Cardiac muscle cell (in vitro differentiated cells and primary cell): Measurements from ENCODE around the gene KCNMA1. TPM values are rescaled to one million over a fixed set of nuclear protein-coding genes. Genes with fewer than 3 reads are reported as not detected.

Experiments used
- DNase-seq, 2 donors: peaks; one replicate each; pipeline versions ENCODE4 v3.0.0 to v3.0.0-alpha.2; 2010 to 2017; ENCODE audit warnings: low read depth in 1 of 2, low spot score in 1 of 2
- H3K27ac ChIP-seq: fragments of 200-600 bp; sonication (generic); 2 replicates; pipeline ENCODE4 v1.5.1; 2016
- H3K27me3 ChIP-seq: fragments of 200-600 bp; sonication (generic); 2 replicates; pipeline ENCODE4 v1.6.0; 2016; ENCODE audit warnings: control low read depth
- H3K36me3 ChIP-seq: fragments of 200-600 bp; sonication (generic); 2 replicates; pipeline ENCODE4 v1.5.1; 2016; ENCODE audit warnings: control low read depth
- H3K4me1 ChIP-seq: fragments of 200-600 bp; sonication (generic); 2 replicates; pipeline ENCODE4 v1.8.1; 2017; ENCODE audit warnings: low read depth, mild to moderate bottlenecking, mixed run types
- H3K4me3 ChIP-seq: fragments of 200-600 bp; sonication (generic); 2 replicates; pipeline ENCODE4 v1.5.1; 2016; ENCODE audit warnings: mild to moderate bottlenecking
- H3K9me3 ChIP-seq: fragments of 200-600 bp; sonication (generic); 2 replicates; pipeline ENCODE4 v1.5.1; 2017; ENCODE audit warnings: low read depth, mild to moderate bottlenecking, control low read depth
- polyA plus RNA-seq: library from polyadenylated mRNA; unstranded; fragments of >200 nt; fragmentation: Nextera tagmentation; extraction: Ambion mirVana; gene quantifications from 2 replicates; pipeline ENCODE4 v1.2.1, GENCODE V29; 2016
- total RNA-seq: library from RNA; depleted of rRNA; stranded (reverse); fragments of >200 nt; gene quantifications from 2 replicates; pipeline ENCODE4 v1.2.3, GENCODE V29; 2016
- TF ChIP-seq, protein P1 (sequence below): IDR thresholded peaks from 2 replicates; pipeline ENCODE4 v1.5.1; 2012; ENCODE audit warnings: low read depth, mild to moderate bottlenecking, low read length

The KCNMA1 gene
- total and polyA plus RNA-seq, 2 experiments from 2014 or later, result 1.8 to 1.9 TPM

DNA sequence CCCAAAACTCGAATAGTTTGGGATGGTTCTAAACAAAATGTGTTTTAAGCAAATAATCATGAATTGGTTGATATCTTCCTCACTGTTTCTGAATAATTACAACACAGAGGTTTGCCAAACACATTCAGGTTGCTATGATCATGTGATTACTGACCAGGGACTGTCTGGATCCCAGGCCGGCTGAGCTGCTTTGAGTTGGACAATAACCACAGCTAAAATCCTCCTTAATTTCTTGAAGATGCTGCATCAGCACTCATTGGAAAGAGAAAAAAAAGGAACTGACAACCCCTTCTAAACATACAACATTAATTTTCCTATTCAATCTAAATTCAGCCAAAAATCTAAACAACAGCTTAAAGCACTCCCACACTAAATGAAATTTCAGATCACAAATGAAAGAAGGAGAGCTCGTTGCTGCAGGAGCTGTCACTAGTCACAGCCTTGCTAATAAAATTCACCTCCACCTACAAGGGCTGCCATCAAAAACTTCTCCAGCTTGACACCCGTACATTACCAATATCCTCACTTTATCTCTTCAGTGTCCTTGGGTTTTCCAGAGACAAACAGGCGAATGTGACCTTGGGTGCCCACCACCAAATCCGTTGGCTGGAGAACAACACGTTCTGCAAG is 560.2 kb downstream of the KCNMA1 start:
- no peaks in the 10 kb centered on the region for H3K9me3 ChIP-seq
- H3K4me1 ChIP-seq, result peaks cover 5% of the 10 kb centered on the region
- no peaks in the 10 kb centered on the region for H3K36me3 ChIP-seq
- no peaks in the 10 kb centered on the region for H3K27me3 ChIP-seq
- H3K4me3 ChIP-seq, result no peak overlapping the region
- TF ChIP-seq, protein P1, sequence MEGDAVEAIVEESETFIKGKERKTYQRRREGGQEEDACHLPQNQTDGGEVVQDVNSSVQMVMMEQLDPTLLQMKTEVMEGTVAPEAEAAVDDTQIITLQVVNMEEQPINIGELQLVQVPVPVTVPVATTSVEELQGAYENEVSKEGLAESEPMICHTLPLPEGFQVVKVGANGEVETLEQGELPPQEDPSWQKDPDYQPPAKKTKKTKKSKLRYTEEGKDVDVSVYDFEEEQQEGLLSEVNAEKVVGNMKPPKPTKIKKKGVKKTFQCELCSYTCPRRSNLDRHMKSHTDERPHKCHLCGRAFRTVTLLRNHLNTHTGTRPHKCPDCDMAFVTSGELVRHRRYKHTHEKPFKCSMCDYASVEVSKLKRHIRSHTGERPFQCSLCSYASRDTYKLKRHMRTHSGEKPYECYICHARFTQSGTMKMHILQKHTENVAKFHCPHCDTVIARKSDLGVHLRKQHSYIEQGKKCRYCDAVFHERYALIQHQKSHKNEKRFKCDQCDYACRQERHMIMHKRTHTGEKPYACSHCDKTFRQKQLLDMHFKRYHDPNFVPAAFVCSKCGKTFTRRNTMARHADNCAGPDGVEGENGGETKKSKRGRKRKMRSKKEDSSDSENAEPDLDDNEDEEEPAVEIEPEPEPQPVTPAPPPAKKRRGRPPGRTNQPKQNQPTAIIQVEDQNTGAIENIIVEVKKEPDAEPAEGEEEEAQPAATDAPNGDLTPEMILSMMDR, result no peak
- no peak for DNase-seq
- H3K27ac ChIP-seq, result no peak overlapping the region

DNA sequence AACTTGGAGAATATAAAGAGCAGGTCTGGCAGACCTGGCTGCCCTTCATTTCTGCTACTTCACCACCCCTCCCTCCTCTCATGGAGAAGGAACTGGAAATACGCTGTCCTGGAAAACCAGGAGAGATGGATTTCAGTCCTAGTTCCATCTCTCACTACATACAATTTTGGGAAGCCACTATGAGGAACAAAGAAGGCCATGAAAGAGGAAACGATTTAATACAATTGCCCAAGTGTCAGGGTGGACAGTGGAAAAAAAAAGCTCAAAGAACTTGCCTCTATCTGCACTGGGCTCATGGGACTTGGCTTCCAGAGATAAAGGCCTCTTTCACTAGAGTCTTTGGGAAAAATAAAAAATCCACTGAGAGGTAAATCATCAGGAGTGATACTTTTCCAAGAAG is 561.7 kb downstream of the KCNMA1 start:
- H3K27me3 ChIP-seq, result no peaks in the 10 kb centered on the region
- DNase-seq, result no peak
- no peak overlapping the region for H3K27ac ChIP-seq
- no peaks in the 10 kb centered on the region for H3K4me1 ChIP-seq
- no peaks in the 10 kb centered on the region for H3K36me3 ChIP-seq
- TF ChIP-seq, protein P1, result no peak
- no peak overlapping the region for H3K4me3 ChIP-seq
- no peaks in the 10 kb centered on the region for H3K9me3 ChIP-seq

DNA sequence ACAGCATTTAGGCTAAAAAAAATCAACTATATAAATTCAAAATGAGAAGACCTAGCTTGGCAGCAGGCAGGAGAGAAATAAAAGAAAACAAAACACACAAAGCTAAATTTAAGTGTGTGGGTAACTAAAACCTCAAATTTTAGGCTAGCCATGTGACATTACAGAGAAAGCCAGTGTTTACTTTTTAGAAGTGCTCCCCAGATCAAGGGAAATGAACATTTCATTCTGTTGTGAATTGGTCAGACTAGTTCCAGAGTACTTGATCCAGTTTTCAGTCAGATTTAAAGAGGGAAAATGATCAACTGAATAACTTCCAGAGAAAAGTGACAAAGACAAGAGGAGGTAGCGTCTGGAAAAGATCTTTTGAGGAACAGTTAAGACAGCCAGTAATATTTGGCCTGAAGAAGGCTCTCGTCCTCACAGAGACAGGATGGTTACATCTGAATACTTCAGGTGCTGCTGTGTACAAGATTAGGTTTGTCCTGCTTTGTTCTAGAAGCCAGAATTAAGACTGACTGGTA is 563.4 kb downstream of the KCNMA1 start:
- H3K4me3 ChIP-seq, result no peak overlapping the region
- H3K36me3 ChIP-seq, result no peaks in the 10 kb centered on the region
- H3K27me3 ChIP-seq, result no peaks in the 10 kb centered on the region

DNA sequence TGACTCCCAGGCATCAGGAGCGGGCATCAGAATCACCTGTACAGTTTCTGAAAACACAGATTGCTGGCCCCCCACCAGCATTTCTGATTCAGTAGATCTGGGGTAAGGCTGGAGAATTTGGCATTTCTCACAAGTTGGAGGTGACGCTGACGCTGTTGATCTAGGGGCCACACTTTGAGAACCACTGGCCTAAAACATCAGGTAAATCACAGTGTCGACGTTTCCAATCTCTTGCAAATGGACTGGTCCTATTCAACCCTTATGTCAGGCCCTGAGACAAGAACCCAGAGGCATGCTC is 564.0 kb downstream of the KCNMA1 start:
- Histone ChIP-seq H3K27me3 (no peaks in the 10 kb centered on the region), H3K9me3 (no peaks in the 10 kb centered on the region), H3K4me1 (no peaks in the 10 kb centered on the region), H3K4me3 (no peak overlapping the region), H3K36me3 (no peaks in the 10 kb centered on the region), H3K27ac (no peak overlapping the region)
- no peak for DNase-seq
- TF ChIP-seq, protein P1, result no peak

More for the DNA sequence above, 563.4 kb downstream of the KCNMA1 start:
- TF ChIP-seq, protein P1, result no peak
- H3K27ac ChIP-seq, result no peak overlapping the region
- no peaks in the 10 kb centered on the region for H3K9me3 ChIP-seq
- DNase-seq, result no peak
- no peaks in the 10 kb centered on the region for H3K4me1 ChIP-seq

DNA sequence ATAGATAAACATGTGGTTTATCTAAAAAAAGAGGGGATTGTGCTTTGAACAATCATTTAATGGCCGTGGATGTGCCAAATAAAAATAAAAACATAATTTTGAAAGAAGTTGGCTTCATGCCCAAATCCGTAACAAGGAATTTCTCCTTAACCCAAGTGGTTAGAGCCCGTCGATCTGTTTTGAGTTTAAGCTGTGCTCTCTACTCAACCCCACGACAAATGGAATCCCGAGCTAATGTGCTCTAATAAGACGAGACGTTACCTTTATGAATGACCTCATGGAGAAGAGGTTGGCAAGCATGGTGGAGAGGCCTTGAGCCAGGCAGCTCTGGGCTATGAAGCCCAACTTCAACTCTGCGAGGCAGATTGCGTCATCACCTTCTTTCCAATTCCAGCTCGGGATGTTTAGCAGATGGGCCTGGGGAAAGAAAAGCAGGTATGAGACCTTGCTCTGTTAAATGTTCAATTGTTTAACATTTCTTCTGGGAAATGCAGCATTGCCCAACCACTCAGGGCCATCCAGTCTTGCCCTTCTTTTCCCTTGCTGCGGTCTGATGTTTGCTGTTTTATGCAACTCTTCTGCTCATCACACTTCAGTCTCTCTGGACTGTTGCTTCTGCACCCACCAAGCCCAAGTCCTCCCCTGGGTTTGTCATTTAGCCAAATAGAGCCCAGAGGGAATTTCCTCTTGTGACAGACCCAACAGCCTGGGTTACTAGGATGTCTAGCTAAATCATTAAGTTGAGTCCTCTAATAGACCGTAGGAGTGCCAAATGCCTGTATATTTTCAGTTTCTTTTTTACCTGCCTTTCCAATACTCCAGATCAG is 564.6 kb downstream of the KCNMA1 start:
- TF ChIP-seq, protein P1, result no peak
- Histone ChIP-seq H3K4me1 (no peaks in the 10 kb centered on the region), H3K36me3 (no peaks in the 10 kb centered on the region), H3K4me3 (no peak overlapping the region), H3K9me3 (no peaks in the 10 kb centered on the region), H3K27ac (no peak overlapping the region), H3K27me3 (no peaks in the 10 kb centered on the region)
- DNase-seq, result peak in 1 of 2 donors; percentile 56
